Left ventricle myocardium inferior (tissue), 1 donor: ENCODE measurements around the gene PTTG2. TPM values are rescaled to one million over a fixed set of nuclear protein-coding genes. Genes with fewer than 3 reads are reported as not detected.

Source experiments
- DNase-seq: peaks from one replicate; pipeline ENCODE4 v3.0.0-alpha.2; 2020
- H3K27ac ChIP-seq: fragments of 200-600 bp; replicated peaks from 2 replicates; pipeline ENCODE4 v1.8.0; 2021
- H3K27me3 ChIP-seq: fragments of 200-600 bp; 2 replicates; pipeline ENCODE4 v1.8.0; 2021; ENCODE audit warnings: low read depth
- H3K36me3 ChIP-seq: fragments of 200-600 bp; 2 replicates; pipeline ENCODE4 v1.8.0; 2021
- H3K4me1 ChIP-seq: fragments of 200-600 bp; 2 replicates; pipeline ENCODE4 v1.8.0; 2021
- H3K4me3 ChIP-seq: fragments of 200-600 bp; 2 replicates; pipeline ENCODE4 v1.8.0; 2021; ENCODE audit warnings: mild to moderate bottlenecking, moderate library complexity
- H3K9me3 ChIP-seq: fragments of 200-600 bp; replicated peaks from 2 replicates; pipeline ENCODE4 v1.8.0; 2021
- CTCF ChIP-seq: fragments of 200-600 bp; IDR thresholded peaks from 2 replicates; pipeline ENCODE4 v1.8.0; 2021; ENCODE audit warnings: antibody characterized with exemption, mild to moderate bottlenecking, borderline replicate concordance
- intact Hi-C: fragments of 100-400 bp; cut with micrococcal nuclease; formaldehyde crosslinking; loops from one replicate; pipeline ENCODE4 v1.11.0; 2022
- total RNA-seq: library from RNA; stranded (reverse); fragmentation: NEBNext Ultra II Directional; extraction: Animal tissue kit (Norgen Biotek cat#: 25700); gene quantifications from one replicate; pipeline ENCODE4 v1.2.1, GENCODE V29; 2021
- donor health status: DM: no; HTN: yes; CAD: no; lungs with severe emphysema.

The PTTG2 gene
- total RNA-seq, 1 donor from 2014 or later = 0.58 TPM

DNA sequence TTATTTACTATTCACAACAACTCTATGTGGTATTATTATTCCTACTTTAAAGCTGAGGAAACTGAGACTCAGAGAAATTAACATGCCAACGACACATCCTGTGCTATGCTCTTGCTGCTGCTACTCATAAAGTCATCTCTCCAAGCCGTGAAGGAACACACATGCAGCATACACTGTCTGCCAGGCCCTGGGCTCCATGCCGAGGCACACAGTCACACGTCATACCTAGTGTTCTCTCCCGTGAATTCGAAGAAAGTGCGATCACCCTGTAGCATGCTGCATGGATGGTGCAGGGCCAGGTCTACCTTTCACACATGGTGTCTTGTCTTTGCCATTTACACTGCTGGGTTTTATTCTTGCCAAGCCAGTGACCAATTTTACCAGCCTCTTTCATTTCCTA lies 35.3 kb upstream of the PTTG2 start:
- no peaks in the 10 kb centered on the region for H3K36me3 ChIP-seq
- H3K4me1 ChIP-seq = peaks cover 29% of the 10 kb centered on the region
- no peak overlapping the region for H3K4me3 ChIP-seq
- no peak overlapping the region for H3K27ac ChIP-seq
- no peak for TF ChIP-seq CTCF
- no peak for DNase-seq
- no peaks in the 10 kb centered on the region for H3K27me3 ChIP-seq
- no peaks in the 10 kb centered on the region for H3K9me3 ChIP-seq
- intact Hi-C loops = no loop called here

DNA sequence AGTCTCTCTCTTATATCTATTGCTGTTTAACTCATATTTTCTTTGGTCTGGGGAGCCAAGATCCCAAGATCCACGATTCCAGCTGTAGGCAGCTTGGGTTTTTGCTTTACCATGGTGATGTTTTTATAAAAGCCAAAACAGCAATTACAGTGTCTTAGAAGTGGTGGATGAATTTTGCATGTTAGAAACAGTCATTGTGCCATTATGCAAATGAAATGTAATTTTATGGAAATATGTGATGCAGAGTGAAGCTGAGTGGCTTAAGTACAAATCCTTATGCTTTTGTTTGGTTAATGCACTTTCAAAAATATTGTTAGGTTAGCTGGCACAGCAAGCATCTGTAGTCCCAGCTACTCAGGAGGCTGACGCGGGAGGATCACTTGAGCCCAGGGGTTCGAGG lies 32.8 kb upstream of the PTTG2 start:
- Histone ChIP-seq H3K4me1 (peaks cover 45% of the 10 kb centered on the region), H3K36me3 (peaks cover 5% of the 10 kb centered on the region), H3K9me3 (no peaks in the 10 kb centered on the region), H3K4me3 (no peak overlapping the region), H3K27ac (no peak overlapping the region), H3K27me3 (no peaks in the 10 kb centered on the region)
- DNase-seq = no peak
- no peak for TF ChIP-seq CTCF
- intact Hi-C loops = no loop called here

DNA sequence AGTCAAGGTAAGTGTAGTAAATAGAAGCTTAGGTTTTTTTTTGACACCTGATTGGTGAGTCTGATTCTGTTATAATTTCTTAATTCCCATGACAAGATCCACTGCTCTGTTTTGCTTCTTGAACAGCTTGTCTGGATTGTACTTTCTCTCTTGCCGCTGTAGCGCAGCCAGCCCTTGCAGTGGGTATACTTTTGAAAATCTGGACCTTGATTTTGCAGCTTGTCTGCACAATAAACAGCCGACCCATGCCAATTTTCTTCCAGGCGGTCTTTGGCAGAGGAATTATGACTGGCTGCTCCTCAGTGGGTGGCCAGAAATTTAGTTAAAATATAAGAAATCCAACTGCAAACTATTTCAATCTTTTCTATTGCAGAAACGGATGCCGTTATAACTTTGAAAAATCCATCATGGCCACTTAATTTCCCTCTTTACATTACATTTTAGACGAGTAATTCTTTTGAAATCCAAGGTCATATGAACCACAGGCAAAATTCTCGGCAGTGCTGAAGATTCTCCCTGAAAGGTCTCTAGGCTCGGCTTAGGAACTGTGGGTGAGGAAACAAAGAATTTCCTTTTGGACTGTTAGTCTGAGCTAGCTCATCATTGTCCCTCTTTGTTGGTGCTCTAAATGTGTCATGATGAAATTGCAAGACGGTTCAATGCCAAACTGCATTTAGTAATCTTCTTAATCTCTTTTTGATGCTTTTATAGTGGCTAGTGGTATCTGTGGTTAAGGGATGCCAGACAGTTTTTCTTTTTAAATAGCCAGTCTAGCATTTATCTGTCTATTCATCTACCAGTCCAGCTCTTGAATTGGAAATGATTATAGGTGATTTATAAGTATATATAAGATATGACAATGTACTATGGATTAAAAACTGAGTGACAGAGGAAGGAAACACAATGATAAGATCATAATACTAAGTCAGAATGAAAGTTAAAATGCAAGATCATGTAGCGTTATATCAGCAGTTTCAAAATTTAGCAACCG lies 31.5 kb upstream of the PTTG2 start:
- no peak for TF ChIP-seq CTCF
- no peaks in the 10 kb centered on the region for H3K9me3 ChIP-seq
- peaks cover 5% of the 10 kb centered on the region for H3K36me3 ChIP-seq
- no peaks in the 10 kb centered on the region for H3K27me3 ChIP-seq
- no peak overlapping the region for H3K27ac ChIP-seq
- intact Hi-C loops = no loop called here
- DNase-seq = no peak
- peaks cover 50% of the 10 kb centered on the region for H3K4me1 ChIP-seq
- H3K4me3 ChIP-seq = no peak overlapping the region

DNA sequence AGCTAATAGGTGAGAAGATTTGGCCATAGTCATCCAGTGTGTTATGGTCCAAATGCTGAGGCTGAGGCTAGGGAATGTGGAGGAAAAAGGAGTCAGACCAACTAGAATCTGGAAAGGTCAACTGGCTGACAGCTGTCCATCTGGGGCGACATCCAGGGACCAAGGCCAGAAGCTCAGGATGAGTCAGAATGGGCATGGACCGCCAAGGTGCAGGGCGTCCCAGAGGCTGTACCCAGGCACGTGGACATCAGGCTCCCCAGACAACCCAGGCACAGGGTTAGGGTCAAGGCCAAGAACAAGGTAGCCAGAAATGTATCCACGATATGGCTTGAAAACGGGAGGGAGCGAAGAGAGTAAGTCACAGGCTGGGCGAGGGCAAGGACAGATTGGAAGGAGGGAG lies 26.1 kb upstream of the PTTG2 start:
- intact Hi-C loops = no loop called here
- Histone ChIP-seq H3K27ac (no peak overlapping the region), H3K27me3 (no peaks in the 10 kb centered on the region), H3K4me3 (no peak overlapping the region), H3K36me3 (peaks cover 5% of the 10 kb centered on the region), H3K4me1 (peaks cover 70% of the 10 kb centered on the region), H3K9me3 (peaks cover 13% of the 10 kb centered on the region)
- no peak for DNase-seq
- TF ChIP-seq CTCF = no peak

- no peak overlapping the region for H3K4me3 ChIP-seq
- H3K27ac ChIP-seq = peak overlapping the region; percentile 16
- H3K36me3 ChIP-seq = peaks cover 5% of the 10 kb centered on the region
- no peaks in the 10 kb centered on the region for H3K27me3 ChIP-seq
- intact Hi-C loops = no loop called here
- H3K9me3 ChIP-seq = peaks cover 14% of the 10 kb centered on the region
- TF ChIP-seq CTCF = no peak
- DNase-seq = no peak
- peaks cover 65% of the 10 kb centered on the region for H3K4me1 ChIP-seq
Measured at GRCh38 chr4:37934609-37935008, 25.6 kb upstream of the PTTG2 start.
